A549 (cell line): ENCODE data around the gene SNX11.

Source experiments
- CHD2 ChIP-seq: fragments of 150-350 bp; IDR thresholded peaks from 2 replicates; pipeline ENCODE4 v1.6.1; 2014; ENCODE audit warnings: low read length; ENCODE audit not compliant: partially characterized antibody
- HDAC2 ChIP-seq: fragments of 200-600 bp; sonication (generic); IDR thresholded peaks from 2 replicates; pipeline ENCODE4 v1.6.1; 2016
- MYC ChIP-seq: IDR thresholded peaks from 2 replicates; pipeline ENCODE4 v1.6.1; 2012; ENCODE audit warnings: mild to moderate bottlenecking, inconsistent platforms, low read length, improper control_type of control experiment, borderline replicate concordance

DNA sequence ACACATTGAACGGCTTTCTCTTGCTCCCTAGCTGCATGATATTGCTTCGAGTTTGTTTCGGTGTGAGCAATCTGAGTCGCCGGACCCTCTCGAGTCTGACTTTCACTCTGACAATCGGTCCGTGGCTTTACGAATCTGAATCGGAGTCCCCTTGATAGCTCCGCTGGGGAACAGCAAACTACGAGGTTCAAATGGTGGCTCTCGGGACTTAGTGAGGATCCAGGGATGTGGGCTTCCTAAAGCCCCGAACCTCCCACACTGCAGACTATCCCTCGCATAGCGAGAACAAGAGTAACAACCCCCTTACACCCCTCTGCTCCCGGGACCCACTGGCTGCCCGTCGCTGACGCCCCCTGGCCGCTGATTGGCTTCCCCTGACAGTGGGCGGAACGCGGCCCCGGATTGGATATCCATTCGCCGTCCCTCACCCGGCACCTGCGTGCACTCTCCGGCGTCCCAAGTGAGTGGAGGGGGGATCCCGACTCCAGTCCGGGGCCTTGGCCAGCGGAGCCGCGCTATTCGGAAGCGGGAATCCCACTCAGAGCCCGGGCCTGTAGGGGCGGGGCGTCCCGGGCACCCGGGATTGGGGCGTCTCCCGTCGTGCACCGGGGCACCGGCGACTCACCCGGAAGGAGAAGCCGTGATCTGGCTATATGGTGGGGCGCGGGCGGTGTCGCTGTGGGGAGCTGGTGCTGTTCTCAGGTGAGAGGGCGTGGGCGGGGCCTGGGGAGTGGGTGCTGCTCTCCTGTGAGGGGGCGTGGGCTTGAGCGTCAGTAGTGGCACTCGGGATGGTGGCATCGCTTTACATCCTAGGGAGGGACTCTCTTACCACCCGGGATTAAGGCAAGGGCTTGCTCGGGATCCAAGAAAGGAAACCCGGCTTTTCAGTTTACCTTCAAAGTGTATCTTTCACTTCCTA is at the start of gene SNX11:
- TF ChIP-seq CHD2 (peak; percentile 6), MYC (no peak), HDAC2 (no peak)
